Mucosa of stomach (tissue), 1 donor: ENCODE data around the gene SUMO4.
"Not testable (repeated sequence)": the region's sequence is repeated elsewhere in the genome, so short reads cannot be mapped to it uniquely, and the experiment has no call there.

Experiments
- H3K27me3 ChIP-seq: one replicate; pipeline ENCODE4 v1.7.0; 2013; ENCODE audit warnings: mild to moderate bottlenecking, low read length; ENCODE audit not compliant: control insufficient read depth, insufficient read depth
- H3K36me3 ChIP-seq: one replicate; pipeline ENCODE4 v1.7.0; 2013; ENCODE audit warnings: low read length; ENCODE audit not compliant: control insufficient read depth, insufficient read depth
- H3K4me1 ChIP-seq: one replicate; pipeline ENCODE4 v1.7.0; 2013; ENCODE audit warnings: mild to moderate bottlenecking, low read length; ENCODE audit not compliant: control insufficient read depth, insufficient read depth
- H3K4me3 ChIP-seq: one replicate; pipeline ENCODE4 v1.7.0; 2013; ENCODE audit warnings: low read length
- H3K9ac ChIP-seq: one replicate; pipeline ENCODE4 v1.7.0; 2013; ENCODE audit warnings: mild to moderate bottlenecking, low read length, moderate library complexity
- H3K9me3 ChIP-seq: one replicate; pipeline ENCODE4 v1.7.0; 2013; ENCODE audit warnings: mild to moderate bottlenecking, low read length, moderate library complexity; ENCODE audit not compliant: control insufficient read depth
- donor health status: Pancreatic carcinoma.

The SUMO4 gene

GRCh38 chr6:149439626-149440025 is 39.6 kb downstream of the SUMO4 start:
- Histone ChIP-seq H3K9ac (no peak overlapping the region), H3K4me3 (no peak overlapping the region), H3K4me1 (no peaks in the 10 kb centered on the region), H3K36me3 (no peaks in the 10 kb centered on the region), H3K9me3 (no peaks in the 10 kb centered on the region), H3K27me3 (peaks cover 4% of the 10 kb centered on the region)

- Histone ChIP-seq H3K4me1 (no peaks in the 10 kb centered on the region), H3K9ac (no peak overlapping the region), H3K4me3 (no peak overlapping the region), H3K36me3 (no peaks in the 10 kb centered on the region), H3K27me3 (peaks cover 4% of the 10 kb centered on the region), H3K9me3 (no peaks in the 10 kb centered on the region)
These were observed 40.9 kb downstream of the SUMO4 start for GRCh38 chr6:149440735-149441671.

GRCh38 chr6:149441740-149442139 is 41.7 kb downstream of the SUMO4 start:
- Histone ChIP-seq H3K4me1 (no peaks in the 10 kb centered on the region), H3K4me3 (no peak overlapping the region), H3K27me3 (peaks cover 4% of the 10 kb centered on the region), H3K9ac (no peak overlapping the region), H3K9me3 (no peaks in the 10 kb centered on the region), H3K36me3 (no peaks in the 10 kb centered on the region)

DNA sequence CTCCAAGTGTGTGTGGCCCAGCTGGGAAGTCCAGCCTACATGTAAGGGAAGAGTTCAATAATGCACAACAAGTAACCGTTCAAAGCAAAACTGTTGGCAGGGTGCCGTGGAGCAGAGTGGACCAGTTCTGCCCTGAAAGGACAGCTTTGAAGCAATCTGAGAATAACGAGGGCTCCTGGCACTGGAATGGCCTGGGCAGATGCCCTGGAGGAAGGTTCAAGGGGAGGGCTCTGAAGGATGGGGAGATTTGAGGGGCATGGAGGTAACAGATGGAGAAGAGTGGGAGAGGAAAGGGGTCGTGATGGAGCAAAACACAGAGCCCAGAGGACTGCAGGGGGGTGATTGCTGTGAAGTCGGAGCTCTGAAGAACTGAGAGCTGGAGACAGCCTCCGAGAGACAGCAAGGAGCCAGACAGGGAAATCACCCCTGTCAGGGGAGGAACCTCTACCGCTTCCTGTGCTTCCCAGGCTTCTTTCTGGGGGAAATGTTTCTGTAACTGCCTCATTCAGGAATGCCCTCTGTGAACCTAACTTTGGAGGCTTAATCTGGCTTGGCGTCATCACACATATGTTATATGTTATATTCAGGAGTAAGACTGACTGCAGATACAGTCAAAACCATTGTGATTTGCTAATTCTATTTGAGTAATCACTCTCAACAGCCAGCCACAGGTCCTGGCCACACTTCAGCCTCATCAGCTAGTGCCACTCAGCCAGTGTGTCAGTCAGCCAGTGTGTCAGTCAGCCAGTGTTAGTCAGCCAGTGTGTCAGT is 43.5 kb downstream of the SUMO4 start:
- Histone ChIP-seq H3K9ac (no peak overlapping the region), H3K36me3 (no peaks in the 10 kb centered on the region), H3K27me3 (peaks cover 4% of the 10 kb centered on the region), H3K9me3 (no peaks in the 10 kb centered on the region), H3K4me3 (no peak overlapping the region), H3K4me1 (no peaks in the 10 kb centered on the region)

DNA sequence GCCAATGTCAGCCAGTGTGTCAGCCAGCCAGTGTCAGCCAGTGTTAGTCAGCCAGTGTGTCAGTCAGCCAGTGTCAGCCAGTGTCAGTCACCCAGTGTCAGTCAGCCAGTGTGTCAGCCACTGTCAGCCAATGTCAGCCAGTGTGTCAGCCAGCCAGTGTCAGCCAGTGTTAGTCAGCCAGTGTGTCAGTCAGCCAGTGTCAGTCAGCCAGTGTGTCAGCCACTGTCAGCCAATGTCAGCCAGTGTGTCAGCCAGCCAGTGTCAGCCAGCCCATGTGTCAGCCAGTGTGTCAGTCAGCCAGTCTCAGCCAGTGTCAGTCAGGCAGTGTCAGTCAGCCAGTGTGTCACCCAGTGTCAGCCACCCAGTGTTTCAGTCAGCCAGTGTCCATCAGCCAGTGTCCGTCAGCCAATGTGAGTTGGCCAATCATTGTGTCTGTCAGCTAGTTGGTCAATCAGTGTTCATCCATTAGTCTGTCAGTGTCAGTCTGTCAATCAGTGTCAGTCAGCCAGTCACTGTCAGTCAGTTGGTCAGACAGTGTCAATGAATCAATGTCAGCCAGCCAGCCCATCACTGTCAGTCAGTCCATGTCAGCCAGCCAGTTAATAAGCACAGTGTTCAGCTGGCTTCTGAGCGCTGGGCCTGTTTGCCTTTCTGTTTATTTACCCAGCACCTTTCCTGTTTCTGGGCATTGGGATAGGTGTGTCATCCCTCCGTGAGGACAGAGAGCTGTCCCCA is 44.5 kb downstream of the SUMO4 start:
- H3K27me3 ChIP-seq, H3K4me3 ChIP-seq, H3K36me3 ChIP-seq, H3K9ac ChIP-seq, H3K4me1 ChIP-seq, H3K9me3 ChIP-seq: not testable (repeated sequence)

DNA sequence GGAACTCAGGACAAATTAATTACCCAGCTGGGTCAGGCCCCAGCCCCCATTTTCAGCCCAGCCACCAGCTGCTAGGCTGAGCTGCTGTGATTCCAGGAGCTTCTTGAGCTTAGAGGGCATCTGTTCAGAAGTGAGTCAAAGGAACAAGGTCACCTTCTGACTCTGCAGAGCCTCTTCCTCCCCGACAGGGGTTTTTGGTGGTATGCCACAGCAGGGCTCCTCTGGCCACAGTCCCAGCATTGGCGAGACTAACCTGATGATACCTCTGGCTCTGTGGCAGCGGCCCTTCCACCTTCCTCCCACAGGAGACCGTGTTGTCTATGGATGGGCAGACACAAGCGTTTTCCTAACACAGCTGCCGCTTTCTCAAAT is 45.0 kb downstream of the SUMO4 start:
- Histone ChIP-seq H3K9ac (no peak overlapping the region), H3K9me3 (no peaks in the 10 kb centered on the region), H3K27me3 (peaks cover 4% of the 10 kb centered on the region), H3K4me1 (peaks cover 3% of the 10 kb centered on the region), H3K4me3 (no peak overlapping the region), H3K36me3 (no peaks in the 10 kb centered on the region)

GRCh38 chr6:149445573-149445972 is 45.5 kb downstream of the SUMO4 start:
- H3K36me3 ChIP-seq, result no peaks in the 10 kb centered on the region
- H3K4me1 ChIP-seq, result peaks cover 8% of the 10 kb centered on the region
- no peak overlapping the region for H3K4me3 ChIP-seq
- H3K9me3 ChIP-seq, result no peaks in the 10 kb centered on the region
- peaks cover 4% of the 10 kb centered on the region for H3K27me3 ChIP-seq
- no peak overlapping the region for H3K9ac ChIP-seq

DNA sequence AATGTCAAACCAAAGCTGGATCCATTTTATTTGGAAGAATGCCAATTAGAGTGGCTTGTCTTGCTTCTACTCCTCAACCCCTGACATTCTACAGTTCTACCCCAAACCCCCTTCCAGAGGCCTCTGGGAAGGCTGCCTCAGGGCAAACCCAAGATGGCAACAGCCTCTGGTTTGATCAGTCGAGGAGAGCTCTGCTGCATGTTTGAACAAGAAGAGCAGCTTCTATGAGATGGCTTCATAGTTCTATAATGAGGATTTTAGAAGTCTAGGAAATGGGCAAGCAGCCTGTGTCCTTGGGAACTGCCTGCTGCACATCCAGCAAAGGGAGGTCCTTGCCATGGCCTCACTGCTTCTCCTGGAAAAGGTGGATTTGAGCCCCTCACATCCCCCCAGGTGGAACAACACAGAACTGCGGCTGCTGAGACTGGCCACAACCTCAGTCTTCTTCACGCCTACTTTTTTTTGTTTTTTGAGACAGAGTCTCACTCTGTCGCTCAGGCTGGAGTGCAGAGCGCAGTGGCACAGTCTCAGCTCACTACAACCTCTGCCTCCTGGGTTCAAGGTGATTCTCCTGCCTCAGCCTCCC is 46.8 kb downstream of the SUMO4 start:
- H3K9me3 ChIP-seq, result no peaks in the 10 kb centered on the region
- H3K4me3 ChIP-seq, result no peak overlapping the region
- peaks cover 19% of the 10 kb centered on the region for H3K4me1 ChIP-seq
- H3K9ac ChIP-seq, result no peak overlapping the region
- H3K27me3 ChIP-seq, result peaks cover 4% of the 10 kb centered on the region
- no peaks in the 10 kb centered on the region for H3K36me3 ChIP-seq

- no peak overlapping the region for H3K4me3 ChIP-seq
- H3K9me3 ChIP-seq, result no peaks in the 10 kb centered on the region
- no peak overlapping the region for H3K9ac ChIP-seq
- no peaks in the 10 kb centered on the region for H3K36me3 ChIP-seq
- H3K4me1 ChIP-seq, result peaks cover 33% of the 10 kb centered on the region
- H3K27me3 ChIP-seq, result peaks cover under 1% of the 10 kb centered on the region
These were observed 48.9 kb downstream of the SUMO4 start for GRCh38 chr6:149448821-149449453.

GRCh38 chr6:149449831-149450678 is 50.0 kb downstream of the SUMO4 start:
- H3K9ac ChIP-seq, result peak overlapping the region; percentile 52
- no peaks in the 10 kb centered on the region for H3K9me3 ChIP-seq
- no peak overlapping the region for H3K4me3 ChIP-seq
- no peaks in the 10 kb centered on the region for H3K36me3 ChIP-seq
- peaks cover 44% of the 10 kb centered on the region for H3K4me1 ChIP-seq
- H3K27me3 ChIP-seq, result peaks cover 5% of the 10 kb centered on the region
